UCSD-AML1 (cell line): ENCODE data around the gene FAM216A.
"Not testable (repeated sequence)": the region's sequence is repeated elsewhere in the genome, so short reads cannot be mapped to it uniquely, and the experiment has no call there.

ENCODE experiments used
- DNase-seq: peaks from one replicate; lab custom pipeline; 2025; ENCODE audit not compliant: unreplicated experiment; lab: John Stamatoyannopoulos, UW

Gene FAM216A

DNA sequence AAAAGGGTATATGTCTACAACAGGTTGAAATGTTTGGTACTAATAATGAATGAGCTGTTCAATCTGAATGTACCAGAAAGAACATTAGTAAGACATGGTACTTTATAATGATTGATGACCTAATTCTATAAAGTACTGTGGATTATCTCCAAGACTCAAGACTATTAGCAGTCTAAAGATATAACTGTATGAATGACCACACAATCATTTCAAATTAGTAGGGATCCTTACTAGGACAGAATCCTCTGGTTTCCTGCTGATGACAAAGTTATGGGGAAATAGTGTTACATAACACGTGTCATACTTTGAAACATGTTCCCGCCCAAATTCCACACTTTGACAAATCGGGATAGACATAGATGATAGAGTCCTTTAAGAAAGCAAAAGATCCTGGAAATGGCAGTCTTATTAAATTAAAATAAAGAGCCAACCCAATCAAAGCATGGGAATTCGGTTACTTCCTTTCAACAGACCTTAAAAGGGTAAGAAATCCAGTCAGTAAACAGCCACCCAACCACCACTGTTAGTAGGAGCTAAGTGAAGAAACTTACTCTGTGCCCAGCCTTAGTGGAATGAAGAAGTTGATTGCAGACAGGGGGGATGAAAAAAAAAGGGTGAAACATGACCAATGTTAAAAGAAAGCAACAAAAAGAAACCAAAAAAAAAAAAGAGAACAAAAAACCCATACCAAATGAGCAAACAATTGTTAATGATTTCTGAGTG lies 30.5 kb downstream of the FAM216A start:
- DNase-seq: no peak

DNA sequence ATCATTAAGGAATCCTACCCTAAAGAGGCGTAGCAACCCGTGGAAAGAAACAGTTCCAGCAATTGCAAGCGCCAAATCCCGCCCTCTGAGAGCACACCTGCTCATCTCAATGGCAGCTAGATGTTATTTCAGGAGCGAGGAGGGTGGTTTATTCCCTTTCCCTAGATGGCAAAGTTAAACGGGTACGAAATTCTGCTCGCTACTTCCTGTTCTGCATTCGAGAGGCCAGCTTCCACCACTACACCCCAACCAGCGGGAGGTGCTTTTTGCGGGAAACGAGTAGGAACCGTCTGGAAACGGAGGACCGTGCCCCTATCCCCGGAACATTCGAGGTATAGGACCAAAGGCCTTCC lies 32.7 kb downstream of the FAM216A start:
- DNase-seq: no peak

DNA sequence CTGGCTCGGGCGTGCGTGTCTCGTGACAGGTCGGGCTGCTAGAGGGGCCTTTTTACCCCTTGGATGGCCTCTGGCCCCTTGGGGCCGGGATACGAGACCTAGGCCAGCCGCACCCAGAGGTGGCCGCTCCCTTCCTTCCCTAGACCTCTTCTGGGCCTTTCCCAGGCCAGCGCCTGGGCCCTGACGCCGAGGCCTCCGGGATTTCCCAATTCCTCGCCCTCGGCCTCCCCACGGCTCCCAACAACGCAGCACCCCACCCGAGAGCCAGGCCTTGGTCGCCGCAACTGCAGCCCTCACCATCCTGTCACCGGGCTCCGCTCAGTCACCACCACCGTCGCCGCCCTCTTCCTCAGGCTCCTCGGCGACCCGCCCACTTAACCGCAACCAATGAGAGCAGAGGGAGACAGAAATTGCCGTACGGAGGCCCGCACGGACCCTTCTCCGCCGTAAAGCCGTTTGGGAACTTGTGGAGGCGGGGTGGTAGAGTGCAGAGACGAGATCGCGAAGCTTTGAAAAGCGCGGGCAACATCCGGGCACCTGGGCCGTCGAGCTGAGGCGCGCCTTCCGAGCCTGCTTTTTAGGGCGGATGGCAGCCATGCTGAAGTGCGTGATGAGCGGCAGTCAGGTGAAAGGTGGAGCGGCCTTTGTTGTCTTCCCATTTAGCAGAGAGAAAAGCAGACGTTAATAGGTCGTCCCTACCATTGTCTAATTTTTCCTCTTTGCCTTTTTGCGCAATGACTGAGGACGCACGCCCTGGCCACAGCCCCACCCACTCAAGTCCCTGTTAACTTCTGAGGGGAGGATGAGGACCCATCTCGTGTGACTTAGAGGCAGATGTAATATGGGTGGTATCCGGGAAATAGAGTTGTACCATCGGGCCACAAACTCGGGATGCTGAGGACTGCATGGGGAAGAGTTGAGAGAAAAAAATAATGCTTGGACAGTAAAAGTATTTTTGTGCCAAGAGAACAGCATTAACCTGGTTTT lies 33.4 kb downstream of the FAM216A start, which contains the start of the genes RAD9B and VPS29:
Gene RAD9B, plus strand, starts transcription at position 580 of the 987 bp plus-strand sequence. Its CDS starts 7 bp downstream, at position 587.
Gene VPS29, minus strand, starts transcription at position 360 of the 987 bp plus-strand sequence. Its CDS starts 60 bp downstream, at position 300.
- DNase-seq: peak; percentile 98

DNA sequence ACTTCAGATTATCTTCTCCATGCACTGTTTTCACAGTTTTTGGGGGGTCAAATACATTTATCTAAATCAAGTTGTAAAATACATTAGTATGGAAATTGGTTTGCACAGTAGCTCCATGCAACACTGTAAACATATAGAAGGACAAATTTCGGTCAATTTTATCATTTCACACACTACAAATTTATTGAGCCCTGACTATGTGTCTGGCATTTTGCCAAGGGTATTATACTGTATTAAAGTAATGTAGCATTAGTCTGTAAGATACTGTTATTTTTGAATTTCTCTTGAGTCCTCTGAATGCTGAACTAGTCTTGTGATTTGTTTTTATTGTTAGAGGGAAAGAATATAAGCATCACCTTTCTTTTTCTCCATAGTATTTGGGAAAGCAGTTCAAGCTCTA lies 34.8 kb downstream of the FAM216A start:
- no peak for DNase-seq

DNA sequence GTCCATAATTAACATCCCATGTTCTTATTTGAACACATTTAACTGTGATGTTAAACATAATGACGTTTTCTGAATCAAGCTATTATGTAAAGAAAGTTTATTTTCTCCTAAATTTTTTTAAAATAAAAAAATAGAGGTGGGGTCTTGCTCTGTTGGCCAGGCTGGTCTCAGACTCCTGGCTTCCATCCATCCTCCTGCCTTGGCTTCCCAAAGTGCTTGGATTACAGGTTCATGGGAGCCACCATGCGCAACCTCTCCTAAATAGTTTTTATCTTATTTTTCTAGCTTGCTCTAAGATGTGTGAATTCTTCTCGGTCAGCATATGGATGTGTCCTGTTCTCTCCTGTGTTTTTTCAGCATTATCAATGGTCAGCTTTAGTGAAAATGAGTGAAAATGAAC lies 36.7 kb downstream of the FAM216A start:
- no peak for DNase-seq

DNA sequence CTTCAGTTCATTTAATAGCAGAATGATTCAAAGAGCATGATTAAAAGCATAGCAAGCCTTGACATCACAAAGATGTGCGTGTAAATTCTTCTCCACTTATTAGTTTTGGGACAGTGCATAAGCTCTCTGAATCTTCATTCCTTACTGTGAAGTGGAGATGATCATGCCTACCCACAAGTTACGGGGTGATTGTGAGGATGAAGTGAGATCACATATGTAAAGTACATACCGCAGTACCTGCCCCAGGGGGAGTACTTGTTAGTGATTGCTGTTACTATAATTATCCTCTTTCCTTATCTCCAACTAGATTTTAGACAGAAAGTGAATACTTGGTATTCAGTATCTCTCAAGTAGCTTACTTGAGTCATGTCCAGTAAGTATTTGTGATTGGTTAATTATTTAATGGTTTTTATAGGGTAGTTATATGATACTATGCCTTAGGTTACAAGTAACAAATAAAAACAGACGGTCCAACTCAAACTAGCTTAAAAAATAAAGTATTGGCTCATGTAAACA lies 39.5 kb downstream of the FAM216A start:
- no peak for DNase-seq

DNA sequence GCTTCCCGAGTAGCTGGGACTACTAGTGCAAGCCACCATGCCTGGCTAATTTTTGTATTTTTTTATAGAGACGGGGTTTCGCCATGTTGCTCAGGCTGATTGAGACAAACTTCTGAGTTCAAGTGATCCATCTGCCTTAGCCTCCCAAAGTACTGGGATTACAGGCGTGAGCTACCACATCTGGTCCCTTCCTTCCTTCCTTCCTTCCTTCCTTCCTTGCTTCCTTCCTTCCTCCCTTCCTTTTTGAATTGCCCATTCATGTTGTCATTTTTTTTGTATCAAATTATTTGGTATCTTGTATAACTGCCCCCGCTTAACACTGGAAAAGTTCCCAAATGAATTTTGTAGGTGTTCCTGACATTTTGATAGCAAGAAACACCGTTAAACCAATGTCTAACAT lies 45.2 kb downstream of the FAM216A start:
- no peak for DNase-seq

DNA sequence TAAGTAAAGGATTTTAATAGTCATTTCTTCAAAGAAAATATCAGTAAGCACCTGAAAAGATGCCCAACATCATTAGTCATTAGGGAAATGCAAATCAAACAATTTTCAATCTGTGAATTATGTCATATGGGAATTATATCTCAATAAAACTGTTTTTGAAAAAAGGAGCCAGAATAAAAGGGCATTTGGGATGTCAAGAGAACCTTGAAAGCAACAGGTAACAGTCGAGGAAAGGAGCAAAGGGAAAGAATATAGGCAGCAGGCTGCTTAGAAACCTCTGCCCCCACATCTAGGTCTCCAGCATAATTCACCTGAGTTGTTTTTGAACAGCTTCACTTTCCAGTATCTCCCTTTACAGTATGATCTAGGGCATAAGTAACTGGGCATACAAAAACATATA lies 45.7 kb downstream of the FAM216A start:
- no peak for DNase-seq

DNA sequence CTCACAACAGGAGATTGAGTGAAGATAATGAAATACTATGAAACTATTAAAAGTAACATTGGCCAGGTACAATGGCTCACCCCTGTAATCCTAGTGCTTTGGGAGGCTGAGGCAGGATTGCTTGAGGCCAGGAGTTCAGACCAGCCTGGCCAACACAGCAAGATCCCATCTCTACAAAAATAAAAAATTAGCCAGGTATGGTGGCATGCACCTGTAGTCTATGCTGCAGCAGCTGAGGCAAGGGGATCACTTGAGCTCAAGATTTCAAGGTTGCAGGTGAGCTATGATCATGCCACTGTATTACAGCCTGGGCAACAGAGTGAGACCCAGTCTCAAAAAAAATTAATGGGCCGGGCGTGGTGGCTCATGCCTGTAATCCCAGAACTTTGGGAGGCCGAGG lies 48.4 kb downstream of the FAM216A start:
- DNase-seq: no peak

DNA sequence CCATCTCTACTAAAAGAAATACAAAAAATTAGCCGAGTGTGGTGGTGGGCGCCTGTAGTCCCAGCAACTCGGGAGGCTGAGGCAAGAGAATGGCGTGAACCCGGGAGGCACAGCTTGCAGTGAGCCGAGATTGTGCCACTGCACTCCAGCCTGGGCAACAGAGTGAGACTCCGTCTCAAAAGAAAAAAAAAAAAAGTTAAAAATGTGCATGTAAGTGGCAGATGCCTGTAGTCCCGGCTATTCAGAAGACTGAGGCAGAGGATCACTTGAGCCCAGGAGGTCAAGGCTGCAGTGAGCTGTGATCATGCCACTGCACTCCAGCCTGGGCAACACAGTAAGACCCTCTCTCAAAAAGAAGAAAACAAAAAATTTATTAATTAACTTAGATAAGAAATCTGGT lies 49.4 kb downstream of the FAM216A start:
- not testable (repeated sequence) for DNase-seq

DNA sequence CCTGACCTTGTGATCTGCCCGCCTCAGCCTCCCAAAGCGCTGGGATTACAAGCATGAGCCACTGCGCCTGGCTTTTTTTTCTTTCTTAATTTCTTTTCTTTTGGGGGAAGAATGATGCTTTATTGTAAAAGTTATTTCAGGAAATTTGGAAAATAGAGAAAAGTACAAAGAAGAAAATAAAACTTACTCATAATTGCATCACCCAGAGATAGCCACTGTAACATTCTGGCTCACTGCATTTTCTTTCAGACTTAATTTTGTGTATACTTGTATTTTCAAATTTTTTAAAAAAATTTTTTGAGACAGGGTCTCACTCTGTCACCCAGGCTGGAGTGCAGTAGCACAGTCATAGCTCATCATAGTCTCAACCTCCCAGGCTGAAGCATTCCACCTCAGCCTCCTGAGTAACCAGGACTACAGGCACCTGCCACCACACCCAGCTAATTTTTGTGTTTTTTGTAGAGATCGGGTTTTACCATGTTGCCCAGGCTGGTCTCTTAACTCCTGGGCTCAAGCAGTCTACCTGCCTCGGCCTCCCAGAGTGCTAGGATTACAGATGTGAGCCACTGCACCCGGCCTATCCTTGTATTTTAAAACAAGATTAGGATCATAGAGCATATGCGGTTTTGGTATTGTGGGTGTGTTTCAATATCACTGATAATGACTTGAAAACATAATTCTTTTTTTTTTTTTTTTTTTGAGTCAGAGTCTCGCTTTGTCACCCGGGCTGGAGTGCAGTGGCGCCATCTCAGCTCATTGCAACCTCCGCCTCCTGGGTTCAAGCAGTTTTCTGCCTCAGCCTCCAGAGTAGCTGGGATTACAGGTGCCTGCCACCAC lies 52.4 kb downstream of the FAM216A start:
- not testable (repeated sequence) for DNase-seq

DNA sequence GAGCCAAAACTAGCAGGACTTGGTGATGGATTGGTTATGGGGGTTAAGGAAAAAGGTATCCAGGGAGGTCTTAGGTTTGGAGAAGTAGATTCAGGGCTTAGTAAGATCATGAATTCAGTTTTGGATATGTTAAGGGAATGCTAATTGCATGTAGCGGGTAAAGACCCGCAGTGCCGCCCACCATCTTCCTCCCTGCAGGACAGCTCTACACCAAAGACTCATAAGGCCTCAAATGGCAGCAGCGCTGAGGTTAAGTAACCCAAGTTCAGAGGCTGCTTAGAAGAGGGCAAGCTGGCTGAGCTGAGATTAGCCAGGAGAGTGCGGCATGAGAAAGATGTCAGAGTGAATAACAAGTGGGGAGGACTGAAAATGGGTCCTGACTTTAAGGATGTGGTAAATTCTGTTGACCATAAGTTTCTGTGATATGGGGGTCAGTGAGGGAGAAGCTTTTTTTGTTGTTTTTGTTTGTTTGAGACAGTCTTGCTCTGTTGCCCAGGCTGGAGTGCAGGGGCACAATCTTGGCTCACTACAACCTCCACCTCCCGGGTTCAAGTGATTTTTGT lies 59.7 kb downstream of the FAM216A start:
- DNase-seq: no peak

DNA sequence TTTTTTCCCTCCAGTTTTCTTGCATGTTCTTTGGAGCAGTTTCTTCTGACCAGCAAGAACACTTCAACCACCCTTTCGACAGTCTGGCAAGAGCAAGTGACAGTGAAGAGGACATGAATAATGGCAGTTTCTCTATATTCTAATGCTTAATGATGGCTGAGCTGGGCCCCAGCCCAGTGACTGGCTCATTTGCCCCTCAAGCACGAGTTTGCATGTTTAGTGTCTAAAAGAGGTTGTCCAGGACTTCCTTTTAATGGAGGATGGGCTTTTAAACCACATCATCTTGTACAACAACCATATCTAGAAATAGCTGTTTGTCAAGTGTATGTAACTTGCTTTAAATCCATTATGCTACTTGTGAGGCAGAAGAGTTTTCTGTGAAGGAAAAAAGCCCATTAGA lies 61.9 kb downstream of the FAM216A start:
- no peak for DNase-seq

DNA sequence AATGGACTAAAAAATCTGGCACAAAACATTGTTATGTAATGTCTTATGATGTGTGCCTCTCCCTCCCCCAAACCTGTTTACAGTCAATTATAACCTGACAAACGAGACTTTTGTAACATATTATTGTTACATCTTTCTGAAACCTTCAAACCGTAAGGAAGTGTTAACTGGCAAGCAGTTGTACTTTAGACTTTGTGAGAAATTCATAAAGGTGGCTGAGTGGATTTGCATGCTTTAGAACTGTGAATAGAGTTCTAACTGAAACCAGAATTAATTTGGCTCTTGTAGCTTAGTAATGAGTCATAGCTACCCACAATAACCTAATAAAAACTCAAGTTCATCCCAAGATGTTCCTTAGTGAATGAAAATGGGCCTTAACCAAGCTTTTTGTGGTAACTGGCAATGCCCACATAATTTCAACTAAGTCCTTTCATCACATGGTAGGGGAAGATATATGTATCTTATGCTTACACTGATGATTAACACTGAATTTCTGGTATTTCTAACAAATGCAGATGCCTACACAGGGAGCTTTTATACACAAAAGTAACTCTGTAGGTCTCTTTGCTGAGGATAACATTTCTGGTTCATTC lies 63.2 kb downstream of the FAM216A start:
- DNase-seq: no peak

DNA sequence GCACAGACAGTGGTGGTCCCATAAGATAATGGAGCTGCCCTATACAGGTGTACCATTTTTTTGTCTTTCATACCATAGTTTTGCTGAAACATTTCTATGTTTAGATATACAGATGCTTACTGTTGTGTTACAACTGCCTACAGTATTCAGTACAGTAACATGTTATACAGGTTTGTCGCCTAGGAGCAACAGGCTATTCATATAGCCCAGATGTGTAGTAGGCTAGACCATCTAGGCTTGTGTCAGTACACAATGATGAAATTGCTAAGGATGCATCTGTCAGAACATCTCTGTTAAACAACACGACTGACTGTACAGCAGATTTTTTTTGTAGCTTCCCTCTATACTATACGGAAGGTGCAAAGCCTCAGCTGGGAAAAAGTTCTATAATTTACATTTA lies 64.0 kb downstream of the FAM216A start:
- DNase-seq: no peak

DNA sequence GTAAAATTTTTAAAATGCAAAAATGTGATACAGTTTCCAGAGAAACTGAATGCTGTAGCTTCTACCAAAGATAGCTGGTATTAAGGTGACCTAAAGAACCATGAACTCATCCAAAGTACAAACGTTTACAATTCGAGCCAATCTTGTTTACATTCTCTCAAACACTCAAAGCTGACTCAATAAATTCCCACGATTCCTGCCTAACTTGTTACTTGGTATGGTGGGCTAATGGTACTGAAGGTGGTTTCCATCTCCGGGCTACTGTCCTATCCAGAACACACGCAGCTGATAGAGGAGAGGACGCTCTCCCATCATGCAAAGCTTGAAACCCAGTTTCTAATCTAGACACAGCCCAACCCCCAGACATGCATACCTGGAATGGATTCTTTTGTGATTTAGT lies 65.0 kb downstream of the FAM216A start:
- no peak for DNase-seq

DNA sequence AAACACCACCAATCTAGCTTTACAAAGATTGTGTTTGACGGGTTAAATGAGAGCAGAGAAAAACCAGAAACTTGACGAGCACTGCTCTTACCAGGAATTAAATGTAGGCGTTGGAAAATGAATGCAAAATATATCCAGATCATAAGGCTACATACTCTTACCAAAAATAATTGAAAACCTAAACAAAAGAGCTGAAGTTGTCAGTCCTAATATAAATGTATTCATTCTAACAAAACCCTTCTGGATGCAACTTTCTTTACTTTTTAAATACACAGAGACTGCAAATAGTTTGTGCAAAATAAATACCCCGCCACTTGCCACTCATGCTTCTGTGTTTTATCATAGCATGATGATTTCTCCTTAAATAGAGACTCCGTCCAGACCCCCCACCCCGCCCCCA lies 66.2 kb downstream of the FAM216A start:
- no peak for DNase-seq

DNA sequence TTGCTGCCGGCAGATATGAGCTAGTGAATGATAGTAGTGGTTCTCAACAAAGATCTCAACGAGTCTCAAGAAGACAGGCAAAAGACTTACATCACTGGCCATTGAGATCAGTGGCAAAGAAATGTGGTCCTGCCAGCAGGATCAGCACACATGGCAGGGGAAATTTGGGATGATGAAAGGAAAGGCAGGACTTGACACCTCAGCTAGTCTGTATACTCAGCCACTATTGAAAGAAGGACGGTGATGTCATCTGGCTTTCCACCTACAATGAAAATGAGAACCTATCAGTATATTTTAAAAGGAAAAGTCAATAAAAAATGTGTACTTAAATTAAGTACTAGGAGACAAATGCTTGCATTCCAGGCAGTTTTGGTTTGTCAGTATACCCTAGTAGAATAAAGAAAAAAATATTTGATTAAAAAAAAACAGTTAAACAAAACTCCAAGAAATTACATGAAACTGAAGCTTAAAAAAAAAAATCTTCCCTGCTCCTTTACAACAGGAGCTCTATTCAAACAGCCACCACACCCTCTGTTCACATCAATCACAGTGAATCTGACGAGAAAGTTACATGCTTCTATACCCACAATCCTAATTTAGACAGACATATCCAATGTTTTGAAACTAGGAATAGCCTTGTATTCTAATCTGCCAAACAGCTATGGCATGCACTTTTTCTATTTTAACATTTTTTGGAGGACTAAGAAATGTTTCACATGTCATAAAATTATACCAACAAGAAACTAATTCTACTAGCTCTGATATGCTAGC lies 68.4 kb downstream of the FAM216A start:
- DNase-seq: no peak

DNA sequence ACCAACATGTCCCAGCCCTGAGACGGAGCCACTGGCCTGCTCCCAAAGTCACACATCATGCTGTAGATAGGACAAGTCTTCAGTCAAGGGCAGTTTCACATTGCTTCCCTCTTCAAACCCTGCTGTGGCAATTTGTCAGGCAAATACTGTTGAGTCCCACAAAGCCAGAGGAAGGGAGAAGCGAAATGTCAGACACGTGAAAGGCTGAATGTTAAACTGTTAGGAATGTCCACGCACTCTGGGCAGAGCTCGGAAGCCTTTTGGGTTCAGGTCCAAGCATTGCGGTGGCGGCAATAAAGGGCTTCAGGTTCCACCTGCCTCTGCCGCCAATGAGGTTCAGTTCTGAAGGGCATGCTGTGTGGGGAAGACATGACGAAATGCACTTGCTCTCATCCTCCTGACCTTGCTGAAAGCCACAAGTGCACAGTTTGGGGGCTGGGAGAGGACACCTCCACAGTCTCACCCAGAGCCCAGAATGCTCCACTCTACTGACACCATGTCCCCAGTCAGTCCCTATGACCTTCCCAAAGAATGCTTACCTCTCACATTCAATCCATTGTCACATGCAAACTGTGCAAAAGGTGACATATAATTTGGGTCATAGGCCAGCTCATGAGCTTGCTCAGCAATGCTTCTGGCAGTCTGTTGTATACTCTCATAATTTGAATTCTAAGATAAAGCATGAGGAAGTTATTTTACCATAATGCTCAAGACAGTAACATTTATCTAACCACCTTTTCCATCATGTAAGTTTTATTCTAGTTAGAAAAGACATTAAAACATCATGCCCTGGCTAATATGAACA lies 69.2 kb downstream of the FAM216A start:
- no peak for DNase-seq
